G401.6 (cell line): ENCODE data around the gene PCDHA1.

ENCODE experiments used
- FAIRE-seq: peaks from 2 replicates; lab custom pipeline; 2012; peaks lifted over from hg19 to GRCh38; lab: Jason Lieb, UNC

The PCDHA1 gene

GRCh38 chr5:141042555-141042954, 256.6 kb downstream of the PCDHA1 start:
- FAIRE-seq: no peak

DNA sequence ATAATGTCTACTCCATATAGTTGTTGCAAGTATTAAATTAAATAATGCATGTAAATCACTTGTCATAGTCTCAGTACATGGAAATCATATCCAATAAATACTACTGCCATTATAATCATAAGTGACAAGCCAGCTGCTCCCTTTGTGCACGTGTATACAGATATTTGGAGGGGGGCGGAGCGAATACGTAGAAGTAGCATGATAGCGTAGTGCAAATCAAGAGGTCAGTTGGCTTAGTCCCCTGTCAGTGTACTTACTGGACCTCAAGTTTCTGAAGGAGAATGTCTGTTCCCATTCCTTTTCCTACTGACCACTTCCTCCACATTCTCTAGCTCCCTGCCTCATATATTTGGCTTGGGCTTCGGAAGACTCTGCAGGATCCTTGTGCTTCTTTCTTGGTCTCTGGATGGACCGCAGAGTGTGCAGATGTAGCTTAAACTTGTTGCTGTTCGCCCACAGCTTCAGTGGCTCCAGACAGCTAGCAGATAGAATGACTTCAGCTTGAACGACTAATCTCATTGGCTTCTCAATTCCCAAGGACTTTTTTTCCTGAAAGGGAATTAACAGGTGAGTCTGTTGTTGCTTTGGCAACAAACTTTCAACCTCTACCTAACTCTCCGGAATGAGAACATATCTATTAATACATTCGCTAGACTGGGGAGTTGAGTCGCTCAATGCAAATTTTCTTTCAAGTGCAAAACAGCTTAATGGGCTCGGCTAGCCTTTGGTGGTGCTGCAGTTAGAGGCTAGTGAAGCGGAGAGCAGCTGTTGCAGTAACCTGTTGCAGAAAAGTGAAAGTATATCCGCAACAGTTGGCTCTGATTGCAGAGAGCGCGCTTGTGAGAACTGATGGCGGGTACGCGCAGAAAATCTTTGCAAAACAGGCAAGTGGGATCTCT, 264.9 kb downstream of the PCDHA1 start, which contains the start of gene PCDHB1:
TSS of gene PCDHB1 (plus strand) at position 753 of the 899 bp plus-strand sequence. CDS start at position 850, 97 bp downstream.
- no peak for FAIRE-seq

GRCh38 chr5:141051521-141051866, 265.6 kb downstream of the PCDHA1 start:
- no peak for FAIRE-seq
